Caki2 (cell line): ENCODE results near the gene SLC1A7. TPM values are rescaled to one million over a fixed set of nuclear protein-coding genes. Genes with fewer than 3 reads are reported as not detected.
A peak's percentile ranks its signal among the peaks of the same experiment; 100 is the strongest.
"Not testable (repeated sequence)": the region's sequence is repeated elsewhere in the genome, so short reads cannot be mapped to it uniquely, and the experiment has no call there.

Experiments used
- DNase-seq: peaks from one replicate; pipeline ENCODE4 v3.0.0-alpha.2; 2015; ENCODE audit warnings: low read depth
- in situ Hi-C: cut with HindIII; loops from 2 replicates; pipeline ENCODE4 v1.10.0; 2016; ENCODE audit warnings: low sequenced_read_pairs, low pct_unique_long_range_greater_than_20kb, mixed read lengths
- total RNA-seq: library from RNA; depleted of rRNA; stranded (reverse); fragments of >200 nt; shearing (Covaris generic); gene quantifications from 2 replicates; pipeline ENCODE4 v1.2.3, GENCODE V29; 2014; ENCODE audit warnings: low replicate concordance; rRNA removed

The SLC1A7 gene
- total RNA-seq, result not detected in 2 replicates

- in situ Hi-C loops, result no loop called here
- DNase-seq, result no peak
These were observed at the start of gene SLC1A7 for GRCh38 chr1:53142226-53142853. TSS of gene SLC1A7 (minus strand) at chr1:53142638. CDS start at chr1:53142449, 189 bp downstream.

GRCh38 chr1:53190210-53190611 lies 47.8 kb upstream of the SLC1A7 start:
- in situ Hi-C loops, result no loop called here

GRCh38 chr1:53189061-53189460 lies 46.6 kb upstream of the SLC1A7 start:
- no peak for DNase-seq
- in situ Hi-C loops, result no loop called here

More at GRCh38 chr1:53190210-53190611, 47.8 kb upstream of the SLC1A7 start:
- DNase-seq, result no peak

GRCh38 chr1:53188099-53188498 lies 45.7 kb upstream of the SLC1A7 start:
- in situ Hi-C loops, result no loop called here

GRCh38 chr1:53187401-53187800 lies 45.0 kb upstream of the SLC1A7 start:
- in situ Hi-C loops, result no loop called here
- no peak for DNase-seq

More at GRCh38 chr1:53188099-53188498, 45.7 kb upstream of the SLC1A7 start:
- DNase-seq, result no peak

GRCh38 chr1:53186533-53186932 lies 44.1 kb upstream of the SLC1A7 start:
- no peak for DNase-seq
- in situ Hi-C loops, result no loop called here

GRCh38 chr1:53185955-53186297 lies 43.5 kb upstream of the SLC1A7 start:
- DNase-seq, in situ Hi-C loops: not testable (repeated sequence)

- DNase-seq, result no peak
- in situ Hi-C loops, result no loop called here
These were observed 40.9 kb upstream of the SLC1A7 start for GRCh38 chr1:53183095-53183990.

GRCh38 chr1:53182716-53183094 lies 40.3 kb upstream of the SLC1A7 start:
- DNase-seq, result no peak
- in situ Hi-C loops, result no loop called here

- in situ Hi-C loops, result no loop called here
- DNase-seq, result peak; percentile 32
These were observed 39.7 kb upstream of the SLC1A7 start for GRCh38 chr1:53182111-53182593.

- DNase-seq, result no peak
- in situ Hi-C loops, result no loop called here
These were observed 38.5 kb upstream of the SLC1A7 start for GRCh38 chr1:53180951-53181350.

GRCh38 chr1:53180226-53180625 lies 37.8 kb upstream of the SLC1A7 start:
- DNase-seq, result no peak
- in situ Hi-C loops, result no loop called here

GRCh38 chr1:53176452-53177208 lies 34.2 kb upstream of the SLC1A7 start:
- in situ Hi-C loops, result no loop called here

GRCh38 chr1:53174971-53175913 lies 32.8 kb upstream of the SLC1A7 start:
- in situ Hi-C loops, result no loop called here
- DNase-seq, result no peak

More at GRCh38 chr1:53176452-53177208, 34.2 kb upstream of the SLC1A7 start:
- DNase-seq, result no peak

- in situ Hi-C loops, result no loop called here
These were observed 30.1 kb upstream of the SLC1A7 start for GRCh38 chr1:53172426-53173128.

GRCh38 chr1:53166912-53167311 lies 24.5 kb upstream of the SLC1A7 start:
- in situ Hi-C loops, result no loop called here
- DNase-seq, result no peak

More at GRCh38 chr1:53172426-53173128, 30.1 kb upstream of the SLC1A7 start:
- peak; percentile 42 for DNase-seq

- in situ Hi-C loops, result no loop called here
- no peak for DNase-seq
These were observed 23.9 kb upstream of the SLC1A7 start for GRCh38 chr1:53166366-53166765.
